Measurements from ENCODE around the gene SSBP2.
"Not testable (repeated sequence)": the region's sequence is repeated elsewhere in the genome, so short reads cannot be mapped to it uniquely, and the experiment has no call there.

SSBP2 gene

DNA sequence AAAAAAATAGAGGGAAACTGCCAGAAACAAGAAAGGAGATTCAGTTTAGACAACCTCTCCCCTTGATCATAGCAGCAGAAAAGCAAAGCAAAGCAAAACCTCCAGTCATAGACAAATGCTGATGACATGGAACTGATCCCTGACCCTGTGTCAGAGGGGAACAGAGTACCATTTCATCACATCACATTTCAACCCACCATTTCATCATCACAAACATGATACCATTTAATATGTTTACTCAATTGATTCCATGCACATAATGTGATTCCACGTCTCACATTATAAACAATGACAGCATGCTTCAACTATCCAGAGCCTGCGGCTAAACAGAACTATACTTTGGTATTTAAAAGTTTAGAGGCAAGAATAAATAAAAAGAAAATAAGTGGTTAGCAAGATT lies 328.2 kb downstream of the SSBP2 start:
- no peak overlapping the region for H3K27ac ChIP-seq (ENCODE audit: insufficient read depth, low read length, poor library complexity, severe bottlenecking)
- H3K4me1 ChIP-seq (ENCODE audit: control insufficient read depth, insufficient read depth, low read length, poor library complexity, severe bottlenecking) = no peaks in the 10 kb centered on the region
- no peaks in the 10 kb centered on the region for H3K36me3 ChIP-seq (ENCODE audit: control insufficient read depth, insufficient read depth, low read length)
- no peak overlapping the region for H3K4me3 ChIP-seq (ENCODE audit: insufficient read depth, low read depth, low read length, poor library complexity, severe bottlenecking)
- no peak for DNase-seq
- no peaks in the 10 kb centered on the region for H3K27me3 ChIP-seq (replicated peaks; ENCODE audit: control insufficient read depth, insufficient read depth, low read length, poor library complexity, severe bottlenecking)
- no peaks in the 10 kb centered on the region for H3K9me3 ChIP-seq (ENCODE audit: control insufficient read depth, low read length)

GRCh38 chr5:81420039-81420667 lies 330.7 kb downstream of the SSBP2 start:
- no peaks in the 10 kb centered on the region for H3K27me3 ChIP-seq (replicated peaks; ENCODE audit: control insufficient read depth, insufficient read depth, low read length, poor library complexity, severe bottlenecking)
- H3K27ac ChIP-seq (ENCODE audit: insufficient read depth, low read length, poor library complexity, severe bottlenecking) = no peak overlapping the region
- no peaks in the 10 kb centered on the region for H3K9me3 ChIP-seq (ENCODE audit: control insufficient read depth, low read length)
- no peak overlapping the region for H3K4me3 ChIP-seq (ENCODE audit: insufficient read depth, low read depth, low read length, poor library complexity, severe bottlenecking)
- no peaks in the 10 kb centered on the region for H3K36me3 ChIP-seq (ENCODE audit: control insufficient read depth, insufficient read depth, low read length)
- H3K4me1 ChIP-seq (ENCODE audit: control insufficient read depth, insufficient read depth, low read length, poor library complexity, severe bottlenecking) = no peaks in the 10 kb centered on the region
- no peak for DNase-seq

GRCh38 chr5:81418606-81419005 lies 332.3 kb downstream of the SSBP2 start:
- Histone ChIP-seq H3K36me3 (ENCODE audit: control insufficient read depth, insufficient read depth, low read length) (no peaks in the 10 kb centered on the region), H3K4me1 (ENCODE audit: control insufficient read depth, insufficient read depth, low read length, poor library complexity, severe bottlenecking) (no peaks in the 10 kb centered on the region), H3K9me3 (ENCODE audit: control insufficient read depth, low read length) (no peaks in the 10 kb centered on the region), H3K4me3 (ENCODE audit: insufficient read depth, low read depth, low read length, poor library complexity, severe bottlenecking) (no peak overlapping the region), H3K27ac (ENCODE audit: insufficient read depth, low read length, poor library complexity, severe bottlenecking) (no peak overlapping the region), H3K27me3 (replicated peaks; ENCODE audit: control insufficient read depth, insufficient read depth, low read length, poor library complexity, severe bottlenecking) (no peaks in the 10 kb centered on the region)
- no peak for DNase-seq

DNA sequence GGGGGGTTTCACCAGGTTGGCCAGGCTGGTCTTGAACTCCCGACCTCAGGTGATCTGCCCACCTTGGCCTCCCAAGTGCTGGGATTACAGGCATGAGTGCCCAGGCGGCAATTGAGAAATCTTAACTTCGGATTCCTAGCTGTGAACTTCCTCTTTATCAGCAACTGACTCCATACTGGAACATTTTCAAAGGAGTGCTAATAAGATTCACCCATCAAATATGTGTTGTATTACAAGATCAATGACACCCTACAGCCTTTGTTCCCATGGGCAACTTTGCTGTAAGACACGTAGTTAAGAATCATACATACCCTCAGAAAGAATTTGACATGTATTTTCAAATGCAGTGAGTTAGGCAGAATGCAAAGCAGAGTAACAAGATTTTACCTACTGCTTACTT lies 333.8 kb downstream of the SSBP2 start:
- Histone ChIP-seq H3K4me1 (ENCODE audit: control insufficient read depth, insufficient read depth, low read length, poor library complexity, severe bottlenecking) (no peaks in the 10 kb centered on the region), H3K4me3 (ENCODE audit: insufficient read depth, low read depth, low read length, poor library complexity, severe bottlenecking) (no peak overlapping the region), H3K9me3 (ENCODE audit: control insufficient read depth, low read length) (no peaks in the 10 kb centered on the region), H3K27ac (ENCODE audit: insufficient read depth, low read length, poor library complexity, severe bottlenecking) (no peak overlapping the region), H3K27me3 (replicated peaks; ENCODE audit: control insufficient read depth, insufficient read depth, low read length, poor library complexity, severe bottlenecking) (no peaks in the 10 kb centered on the region), H3K36me3 (ENCODE audit: control insufficient read depth, insufficient read depth, low read length) (no peaks in the 10 kb centered on the region)
- DNase-seq = no peak

DNA sequence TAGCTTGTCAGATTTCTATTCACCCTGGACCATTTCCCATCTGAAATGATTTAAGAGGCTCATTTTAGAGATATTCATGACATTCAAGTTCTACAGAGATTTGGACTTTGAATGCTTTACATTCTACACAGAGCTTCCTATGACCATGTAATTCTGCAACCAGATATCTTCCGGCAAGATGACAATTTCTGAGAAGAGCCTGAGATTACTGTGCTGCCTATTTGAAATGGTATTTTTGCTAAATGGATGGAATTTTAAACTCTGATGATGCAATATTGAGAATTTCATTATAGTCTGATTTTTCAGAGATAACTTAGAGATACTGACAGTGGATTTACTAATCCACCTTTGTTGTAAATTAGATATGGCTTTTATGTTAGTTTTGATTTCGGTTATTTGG lies 341.0 kb downstream of the SSBP2 start:
- no peaks in the 10 kb centered on the region for H3K36me3 ChIP-seq (ENCODE audit: control insufficient read depth, insufficient read depth, low read length)
- H3K9me3 ChIP-seq (ENCODE audit: control insufficient read depth, low read length) = no peaks in the 10 kb centered on the region

GRCh38 chr5:81409361-81409760 lies 341.5 kb downstream of the SSBP2 start:
- no peaks in the 10 kb centered on the region for H3K9me3 ChIP-seq (ENCODE audit: control insufficient read depth, low read length)
- H3K4me1 ChIP-seq (ENCODE audit: control insufficient read depth, insufficient read depth, low read length, poor library complexity, severe bottlenecking) = no peaks in the 10 kb centered on the region
- no peak for DNase-seq
- H3K27me3 ChIP-seq (replicated peaks; ENCODE audit: control insufficient read depth, insufficient read depth, low read length, poor library complexity, severe bottlenecking) = no peaks in the 10 kb centered on the region
- no peaks in the 10 kb centered on the region for H3K36me3 ChIP-seq (ENCODE audit: control insufficient read depth, insufficient read depth, low read length)
- no peak overlapping the region for H3K27ac ChIP-seq (ENCODE audit: insufficient read depth, low read length, poor library complexity, severe bottlenecking)
- H3K4me3 ChIP-seq (ENCODE audit: insufficient read depth, low read depth, low read length, poor library complexity, severe bottlenecking) = no peak overlapping the region

More for the DNA sequence above, 341.0 kb downstream of the SSBP2 start:
- no peak for DNase-seq
- Histone ChIP-seq H3K27ac (ENCODE audit: insufficient read depth, low read length, poor library complexity, severe bottlenecking) (no peak overlapping the region), H3K27me3 (replicated peaks; ENCODE audit: control insufficient read depth, insufficient read depth, low read length, poor library complexity, severe bottlenecking) (no peaks in the 10 kb centered on the region), H3K4me3 (ENCODE audit: insufficient read depth, low read depth, low read length, poor library complexity, severe bottlenecking) (no peak overlapping the region), H3K4me1 (ENCODE audit: control insufficient read depth, insufficient read depth, low read length, poor library complexity, severe bottlenecking) (no peaks in the 10 kb centered on the region)

DNA sequence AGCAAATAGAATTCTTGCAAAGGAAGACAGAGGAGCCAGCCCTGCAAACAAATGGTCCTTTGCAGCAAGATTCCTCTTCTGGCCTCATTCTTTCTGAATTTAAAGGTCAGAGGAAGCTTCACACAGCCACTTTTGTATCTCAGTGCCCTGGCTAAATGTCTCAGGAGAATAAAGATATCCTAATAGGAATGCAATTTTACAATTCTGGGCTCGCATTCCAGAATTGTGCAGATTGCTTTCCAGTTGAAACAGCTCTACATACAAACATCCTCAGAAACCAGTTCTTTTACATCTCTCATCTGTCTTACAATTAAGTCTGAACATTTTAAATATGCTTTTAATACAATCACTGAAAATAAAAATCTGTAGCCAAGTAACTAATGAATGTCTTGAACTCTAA lies 342.4 kb downstream of the SSBP2 start:
- Histone ChIP-seq H3K4me3 (ENCODE audit: insufficient read depth, low read depth, low read length, poor library complexity, severe bottlenecking) (no peak overlapping the region), H3K27ac (ENCODE audit: insufficient read depth, low read length, poor library complexity, severe bottlenecking) (no peak overlapping the region), H3K4me1 (ENCODE audit: control insufficient read depth, insufficient read depth, low read length, poor library complexity, severe bottlenecking) (no peaks in the 10 kb centered on the region), H3K36me3 (ENCODE audit: control insufficient read depth, insufficient read depth, low read length) (no peaks in the 10 kb centered on the region), H3K9me3 (ENCODE audit: control insufficient read depth, low read length) (no peaks in the 10 kb centered on the region), H3K27me3 (replicated peaks; ENCODE audit: control insufficient read depth, insufficient read depth, low read length, poor library complexity, severe bottlenecking) (no peaks in the 10 kb centered on the region)
- DNase-seq = no peak

GRCh38 chr5:81407811-81408210 lies 343.1 kb downstream of the SSBP2 start:
- not testable (repeated sequence) for H3K27me3 ChIP-seq (replicated peaks; ENCODE audit: control insufficient read depth, insufficient read depth, low read length, poor library complexity, severe bottlenecking); H3K36me3 ChIP-seq (ENCODE audit: control insufficient read depth, insufficient read depth, low read length); H3K4me3 ChIP-seq (ENCODE audit: insufficient read depth, low read depth, low read length, poor library complexity, severe bottlenecking); H3K27ac ChIP-seq (ENCODE audit: insufficient read depth, low read length, poor library complexity, severe bottlenecking); DNase-seq; H3K9me3 ChIP-seq (ENCODE audit: control insufficient read depth, low read length); H3K4me1 ChIP-seq (ENCODE audit: control insufficient read depth, insufficient read depth, low read length, poor library complexity, severe bottlenecking)

- no peak for DNase-seq
- Histone ChIP-seq H3K4me3 (ENCODE audit: insufficient read depth, low read depth, low read length, poor library complexity, severe bottlenecking) (no peak overlapping the region), H3K27ac (ENCODE audit: insufficient read depth, low read length, poor library complexity, severe bottlenecking) (no peak overlapping the region), H3K9me3 (ENCODE audit: control insufficient read depth, low read length) (no peaks in the 10 kb centered on the region), H3K27me3 (replicated peaks; ENCODE audit: control insufficient read depth, insufficient read depth, low read length, poor library complexity, severe bottlenecking) (peaks cover 4% of the 10 kb centered on the region), H3K36me3 (ENCODE audit: control insufficient read depth, insufficient read depth, low read length) (no peaks in the 10 kb centered on the region), H3K4me1 (ENCODE audit: control insufficient read depth, insufficient read depth, low read length, poor library complexity, severe bottlenecking) (no peaks in the 10 kb centered on the region)
Measured at GRCh38 chr5:81405126-81405891, 345.6 kb downstream of the SSBP2 start.

- Histone ChIP-seq H3K27me3 (replicated peaks; ENCODE audit: control insufficient read depth, insufficient read depth, low read length, poor library complexity, severe bottlenecking) (peaks cover 4% of the 10 kb centered on the region), H3K4me1 (ENCODE audit: control insufficient read depth, insufficient read depth, low read length, poor library complexity, severe bottlenecking) (no peaks in the 10 kb centered on the region), H3K27ac (ENCODE audit: insufficient read depth, low read length, poor library complexity, severe bottlenecking) (no peak overlapping the region), H3K4me3 (ENCODE audit: insufficient read depth, low read depth, low read length, poor library complexity, severe bottlenecking) (no peak overlapping the region), H3K36me3 (ENCODE audit: control insufficient read depth, insufficient read depth, low read length) (no peaks in the 10 kb centered on the region), H3K9me3 (ENCODE audit: control insufficient read depth, low read length) (no peaks in the 10 kb centered on the region)
- DNase-seq = no peak
Measured at GRCh38 chr5:81402192-81402930, 348.5 kb downstream of the SSBP2 start.

All from effector memory CD4-positive, alpha-beta T cell (primary cell).